Esophagus muscularis mucosa (tissue), 4 donors: ENCODE measurements around the gene VWA5B1.

Experiments used
- EP300 ChIP-seq: sonication (generic); formaldehyde crosslinking; IDR thresholded peaks from one replicate; pipeline ENCODE4 v1.6.1; 2017; ENCODE audit warnings: antibody characterized with exemption
- POLR2AphosphoS5 ChIP-seq, 2 donors: sonication (generic); formaldehyde crosslinking; IDR thresholded peaks; one replicate each; pipeline ENCODE4 v1.6.1; 2017; ENCODE audit warnings: antibody characterized with exemption in 2 of 2
- TF ChIP-seq, protein P1 (sequence below), 3 experiments: fragments of 200-600 bp in 2 of 3; fragments of 450-650 bp in 1 of 3; sonication (generic) in 2 of 3; IDR thresholded peaks; one replicate each; pipeline ENCODE4 v1.5.1; 2017 to 2019; ENCODE audit warnings: antibody characterized with exemption in 3 of 3, mild to moderate bottlenecking in 2 of 3, moderate library complexity in 1 of 3

DNA sequence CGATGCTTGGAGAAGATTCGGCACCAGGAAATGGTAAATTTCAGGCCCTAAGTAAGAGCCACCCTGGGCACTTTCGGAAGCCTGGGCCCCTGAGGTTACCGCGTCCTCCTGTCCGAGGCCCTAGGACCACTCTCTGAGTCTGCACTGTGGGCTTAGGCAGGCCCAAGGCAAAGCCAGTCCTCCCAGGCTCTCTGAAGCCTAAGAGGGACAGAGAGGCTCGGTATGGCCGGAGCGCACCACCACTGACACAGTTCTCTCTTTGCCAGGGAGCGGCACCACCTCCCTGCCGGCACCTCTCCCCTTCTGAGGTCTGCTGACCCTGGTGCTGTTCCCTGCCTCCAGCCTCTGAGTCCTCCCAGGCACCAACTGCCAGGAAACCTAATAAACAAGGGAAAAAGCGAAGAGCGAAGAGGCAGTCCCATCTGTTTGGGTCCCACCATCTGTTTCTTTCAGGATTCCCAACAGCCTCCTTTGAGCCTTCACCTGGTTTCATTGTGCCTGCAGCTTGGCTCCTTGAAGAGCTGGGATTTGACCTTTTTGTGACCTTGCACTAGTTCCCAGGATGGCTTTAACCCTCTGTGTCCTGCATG, 57.7 kb downstream of the VWA5B1 start:
- TF ChIP-seq POLR2AphosphoS5 (IDR thresholded peaks at IDR 0.05) (no peak), EP300 (no peak)
- TF ChIP-seq, protein P1, sequence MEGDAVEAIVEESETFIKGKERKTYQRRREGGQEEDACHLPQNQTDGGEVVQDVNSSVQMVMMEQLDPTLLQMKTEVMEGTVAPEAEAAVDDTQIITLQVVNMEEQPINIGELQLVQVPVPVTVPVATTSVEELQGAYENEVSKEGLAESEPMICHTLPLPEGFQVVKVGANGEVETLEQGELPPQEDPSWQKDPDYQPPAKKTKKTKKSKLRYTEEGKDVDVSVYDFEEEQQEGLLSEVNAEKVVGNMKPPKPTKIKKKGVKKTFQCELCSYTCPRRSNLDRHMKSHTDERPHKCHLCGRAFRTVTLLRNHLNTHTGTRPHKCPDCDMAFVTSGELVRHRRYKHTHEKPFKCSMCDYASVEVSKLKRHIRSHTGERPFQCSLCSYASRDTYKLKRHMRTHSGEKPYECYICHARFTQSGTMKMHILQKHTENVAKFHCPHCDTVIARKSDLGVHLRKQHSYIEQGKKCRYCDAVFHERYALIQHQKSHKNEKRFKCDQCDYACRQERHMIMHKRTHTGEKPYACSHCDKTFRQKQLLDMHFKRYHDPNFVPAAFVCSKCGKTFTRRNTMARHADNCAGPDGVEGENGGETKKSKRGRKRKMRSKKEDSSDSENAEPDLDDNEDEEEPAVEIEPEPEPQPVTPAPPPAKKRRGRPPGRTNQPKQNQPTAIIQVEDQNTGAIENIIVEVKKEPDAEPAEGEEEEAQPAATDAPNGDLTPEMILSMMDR (IDR thresholded peaks at IDR 0.05): no peak
